Endothelial cell of umbilical vein (primary cell): Measurements from ENCODE around the gene BMP2. TPM values are rescaled to one million over a fixed set of nuclear protein-coding genes. Genes with fewer than 3 reads are reported as not detected.
A peak's percentile ranks its signal among the peaks of the same experiment; 100 is the strongest.

ENCODE experiments used
- BruUV-seq: library from RNA; stranded (reverse); fragments of 400-500 nt; replicated peaks from 2 replicates; lab custom pipeline; 2021; lab: Mats Ljungman, UMichigan
- CTCF ChIA-PET: fragments of 300-600, 350-600 bp; sonication (Branson Sonifier 250); formaldehyde crosslinking; loops from one replicate; lab custom pipeline; 2021; ENCODE audit warnings: antibody characterized with exemption, inconsistent platforms; lab: Charles Lee
- POLR2A ChIA-PET: fragments of 300-600, 350-600 bp; sonication (Branson Sonifier 250); formaldehyde crosslinking; loops from one replicate; lab custom pipeline; 2021; ENCODE audit warnings: antibody characterized with exemption, inconsistent platforms; lab: Charles Lee
- DNase-seq: peaks from one replicate; pipeline ENCODE4 v3.0.0-alpha.2; 2011; ENCODE audit warnings: low read depth, low spot score
- FAIRE-seq: peaks from 2 replicates; lab custom pipeline; 2011; peaks lifted over from hg19 to GRCh38; lab: Jason Lieb, UNC
- H2AFZ ChIP-seq: 2 replicates; pipeline ENCODE4 v1.6.0; 2012; ENCODE audit warnings: low read depth, low read length, control low read depth, inconsistent platforms
- H3K27ac ChIP-seq: 2 replicates; pipeline ENCODE4 v1.5.1; 2011; ENCODE audit warnings: low read depth, mild to moderate bottlenecking, control low read depth, low read length, moderate library complexity; ENCODE audit not compliant: insufficient read depth
- H3K27me3 ChIP-seq, 2 experiments: 2 replicates each; pipeline versions ENCODE4 v1.6.0 to v1.6.1; 2011; ENCODE audit warnings: low read length in 2 of 2, mixed read lengths in 1 of 2; ENCODE audit not compliant: control insufficient read depth in 2 of 2, insufficient read depth in 2 of 2
- H3K36me3 ChIP-seq, 2 experiments: 2 replicates in 1 of 2; 3 replicates in 1 of 2; pipeline ENCODE4 v1.5.1; 2011; ENCODE audit warnings: low read length in 2 of 2, mild to moderate bottlenecking in 1 of 2, moderate library complexity in 1 of 2; ENCODE audit not compliant: control insufficient read depth in 2 of 2, insufficient read depth in 2 of 2; ENCODE audit errors: extremely low read depth in 1 of 2
- H3K4me1 ChIP-seq: 3 replicates; pipeline ENCODE4 v1.5.1; 2011; ENCODE audit warnings: mild to moderate bottlenecking, low read length; ENCODE audit not compliant: control insufficient read depth, insufficient read depth; ENCODE audit errors: extremely low read depth
- H3K4me2 ChIP-seq: 2 replicates; pipeline ENCODE4 v1.6.1; 2011; ENCODE audit warnings: low read length, control low read depth, mixed read lengths; ENCODE audit not compliant: insufficient read depth
- H3K4me3 ChIP-seq, 3 experiments: fragments of 200-600 bp in 1 of 3; sonication (generic), shearing (Covaris generic) in 1 of 3; replicated peaks in 1 of 3; 2 replicates each; pipeline ENCODE4 v1.5.1; 2011 to 2016; ENCODE audit warnings: control low read depth in 3 of 3, low read length in 3 of 3, mild to moderate bottlenecking in 2 of 3, inconsistent platforms in 1 of 3, low read depth in 1 of 3, moderate library complexity in 1 of 3; ENCODE audit not compliant: insufficient read depth in 1 of 3
- H3K79me2 ChIP-seq: 2 replicates; pipeline ENCODE4 v1.6.0; 2012; ENCODE audit warnings: low read length, inconsistent platforms; ENCODE audit not compliant: control insufficient read depth, insufficient read depth
- H3K9ac ChIP-seq: replicated peaks from 2 replicates; pipeline ENCODE3; 2011; ENCODE audit warnings: low read length, control low read depth; ENCODE audit not compliant: insufficient read depth; ENCODE audit errors: extremely low read depth
- H3K9me1 ChIP-seq: replicated peaks from 3 replicates; pipeline ENCODE4 v1.6.0; 2011; ENCODE audit warnings: mild to moderate bottlenecking, low read length; ENCODE audit not compliant: control insufficient read depth, insufficient read depth; ENCODE audit errors: extremely low read depth
- H3K9me3 ChIP-seq: replicated peaks from 2 replicates; pipeline ENCODE4 v1.5.1; 2012; ENCODE audit warnings: low read length, inconsistent platforms; ENCODE audit not compliant: control insufficient read depth, insufficient read depth
- H4K20me1 ChIP-seq: replicated peaks from 2 replicates; pipeline ENCODE3; 2011; ENCODE audit warnings: mild to moderate bottlenecking, low read length; ENCODE audit not compliant: control insufficient read depth, insufficient read depth; ENCODE audit errors: extremely low read depth
- EZH2 ChIP-seq: IDR thresholded peaks from 2 replicates; pipeline ENCODE4 v1.6.1; 2012; ENCODE audit warnings: borderline replicate concordance, low read depth, mild to moderate bottlenecking, moderate library complexity, low read length, inconsistent platforms; ENCODE audit not compliant: severe bottlenecking
- FOS ChIP-seq: IDR thresholded peaks from 2 replicates; pipeline ENCODE4 v1.6.1; 2011; ENCODE audit warnings: mild to moderate bottlenecking, low read length, moderate library complexity, borderline replicate concordance; ENCODE audit not compliant: insufficient read depth
- GATA2 ChIP-seq: IDR thresholded peaks from 2 replicates; pipeline ENCODE4 v1.7.0; 2011; ENCODE audit warnings: low read depth, mild to moderate bottlenecking, moderate library complexity, mixed read lengths, low read length; ENCODE audit not compliant: insufficient read length, insufficient read depth
- JUN ChIP-seq: IDR thresholded peaks from 2 replicates; pipeline ENCODE4 v1.6.1; 2011; ENCODE audit warnings: borderline replicate concordance, low read depth; ENCODE audit not compliant: insufficient read length, insufficient read depth
- MYC ChIP-seq: IDR thresholded peaks from one replicate; pipeline ENCODE4 v1.6.1; 2011; ENCODE audit warnings: mild to moderate bottlenecking, low read depth, low read length
- POLR2A ChIP-seq: IDR thresholded peaks from 2 replicates; pipeline ENCODE4 v1.6.1; 2012; ENCODE audit warnings: low read depth, mild to moderate bottlenecking, control low read depth, low read length
- POLR2AphosphoS5 ChIP-seq: IDR thresholded peaks from 2 replicates; pipeline ENCODE4 v1.6.1; 2012; ENCODE audit warnings: low read depth, mild to moderate bottlenecking, control low read depth, low read length, moderate library complexity; ENCODE audit not compliant: insufficient read depth
- dilution Hi-C: fragments of 300-500 bp; cut with MboI; formaldehyde crosslinking; loops from one replicate; pipeline ENCODE4 v1.15.0; 2019; ENCODE audit warnings: low sequenced_read_pairs; ENCODE audit not compliant: extremely low pct_ligation_motif_present
- intact Hi-C: fragments of 100-400 bp; cut with micrococcal nuclease; formaldehyde crosslinking; loops from one replicate; pipeline ENCODE4 v1.10.0; 2022
- polyA plus RNA-seq, 4 experiments: library from polyadenylated mRNA; depleted of rRNA in 3 of 4; stranded (reverse) in 3 of 4; unstranded in 1 of 4; fragments of >200 nt; gene quantifications; 2 replicates each; pipeline versions ENCODE4 v1.2.1 to v1.2.3, GENCODE V29; 2011 to 2012; ENCODE audit warnings: missing spikeins in 1 of 4
- total RNA-seq: library from RNA; stranded (reverse); gene quantifications from 2 replicates; pipeline ENCODE4 v1.2.3, GENCODE V29; 2021
- TF ChIP-seq, protein P1 (sequence below): IDR thresholded peaks from 2 replicates; pipeline ENCODE4 v1.6.1; 2011; ENCODE audit not compliant: insufficient read depth, insufficient read length
- TF ChIP-seq, protein P2 (sequence below), 2 donors: IDR thresholded peaks; 1 replicate in 1 of 2; 2 replicates in 1 of 2; pipeline ENCODE4 v1.5.1; 2011; ENCODE audit warnings: low read length in 2 of 2, mild to moderate bottlenecking in 2 of 2, moderate library complexity in 2 of 2, control low read depth in 1 of 2, inconsistent platforms in 1 of 2, low read depth in 1 of 2; ENCODE audit not compliant: insufficient read depth in 1 of 2; ENCODE audit errors: extremely low read depth in 1 of 2

Gene BMP2
- total and polyA plus RNA-seq, 2 donors (not counting 3 experiments of a cell fraction or from before 2014, with no cell fraction given): 7.1 to 15.7 TPM

GRCh38 chr20:6784210-6784631 is 16.7 kb downstream of the BMP2 start:
- H3K4me3 ChIP-seq: peak overlapping the region in 1 of 3 experiments; percentile 16
- no peak overlapping the region for H3K9ac ChIP-seq
- BruUV-seq: no TSS peak
- ChIA-PET CTCF (interaction anchor here (0.7 to 1.6 kb wide), 4 partner anchors 10 to 45 kb away, joined by 3 to 4 read pairs (median 4); no protein-coding TSS in a partner anchor), POLR2A (no interaction called here)
- H3K4me1 ChIP-seq: no peaks in the 10 kb centered on the region
- no peak overlapping the region for H3K27ac ChIP-seq
- no peaks in the 10 kb centered on the region for H3K9me3 ChIP-seq
- peak overlapping the region; percentile 65 for H3K4me2 ChIP-seq
- intact Hi-C loops: no loop called here
- peaks cover 2% of the 10 kb centered on the region for H3K9me1 ChIP-seq
- no peaks in the 10 kb centered on the region for H3K79me2 ChIP-seq
- dilution Hi-C loops: no loop called here
- TF ChIP-seq MYC (no peak), JUN (no peak), POLR2AphosphoS5 (no peak), EZH2 (no peak), GATA2 (no peak), FOS (no peak), POLR2A (no peak)
- TF ChIP-seq, protein P1, sequence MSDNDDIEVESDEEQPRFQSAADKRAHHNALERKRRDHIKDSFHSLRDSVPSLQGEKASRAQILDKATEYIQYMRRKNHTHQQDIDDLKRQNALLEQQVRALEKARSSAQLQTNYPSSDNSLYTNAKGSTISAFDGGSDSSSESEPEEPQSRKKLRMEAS: no peak
- TF ChIP-seq, protein P2, sequence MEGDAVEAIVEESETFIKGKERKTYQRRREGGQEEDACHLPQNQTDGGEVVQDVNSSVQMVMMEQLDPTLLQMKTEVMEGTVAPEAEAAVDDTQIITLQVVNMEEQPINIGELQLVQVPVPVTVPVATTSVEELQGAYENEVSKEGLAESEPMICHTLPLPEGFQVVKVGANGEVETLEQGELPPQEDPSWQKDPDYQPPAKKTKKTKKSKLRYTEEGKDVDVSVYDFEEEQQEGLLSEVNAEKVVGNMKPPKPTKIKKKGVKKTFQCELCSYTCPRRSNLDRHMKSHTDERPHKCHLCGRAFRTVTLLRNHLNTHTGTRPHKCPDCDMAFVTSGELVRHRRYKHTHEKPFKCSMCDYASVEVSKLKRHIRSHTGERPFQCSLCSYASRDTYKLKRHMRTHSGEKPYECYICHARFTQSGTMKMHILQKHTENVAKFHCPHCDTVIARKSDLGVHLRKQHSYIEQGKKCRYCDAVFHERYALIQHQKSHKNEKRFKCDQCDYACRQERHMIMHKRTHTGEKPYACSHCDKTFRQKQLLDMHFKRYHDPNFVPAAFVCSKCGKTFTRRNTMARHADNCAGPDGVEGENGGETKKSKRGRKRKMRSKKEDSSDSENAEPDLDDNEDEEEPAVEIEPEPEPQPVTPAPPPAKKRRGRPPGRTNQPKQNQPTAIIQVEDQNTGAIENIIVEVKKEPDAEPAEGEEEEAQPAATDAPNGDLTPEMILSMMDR (IDR thresholded peaks at IDR 0.05; ENCODE audit: extremely low read depth in 1 of 2, insufficient read depth in 1 of 2, low read depth in 1 of 2, low read length in 2 of 2): no peak
- H3K36me3 ChIP-seq: peaks cover 0 to 5% of the 10 kb centered on the region in 2 experiments
- no peaks in the 10 kb centered on the region for H3K27me3 ChIP-seq
- FAIRE-seq (peak; percentile 40), DNase-seq (peak; percentile 54)
- H4K20me1 ChIP-seq: no peaks in the 10 kb centered on the region
- H2AFZ ChIP-seq: peak overlapping the region; percentile 76
